Sigmoid colon (tissue), 4 donors: Measurements from ENCODE around the gene ABCG8.

Experiments
- CTCF ChIP-seq, 4 experiments: fragments of 450-650 bp in 3 of 4; fragments of 200-600 bp in 1 of 4; IDR thresholded peaks; one replicate each; pipeline ENCODE4 v1.5.1; 2016 to 2019; ENCODE audit warnings: antibody characterized with exemption in 4 of 4, mild to moderate bottlenecking in 3 of 4, moderate library complexity in 2 of 4
- EP300 ChIP-seq, 4 donors: sonication (generic); formaldehyde crosslinking; IDR thresholded peaks; one replicate each; pipeline ENCODE4 v1.6.1; 2017; ENCODE audit warnings: antibody characterized with exemption in 4 of 4

- TF ChIP-seq CTCF (IDR thresholded peaks at IDR 0.05) (no peak), EP300 (IDR thresholded peaks at IDR 0.05) (no peak)
Measured at GRCh38 chr2:43927442-43927841, 88.7 kb downstream of the ABCG8 start.
